Thoracic aorta (tissue), 2 donors: ENCODE results near the gene ST6GALNAC4. TPM values are rescaled to one million over a fixed set of nuclear protein-coding genes. Genes with fewer than 3 reads are reported as not detected.

Experiments
- ATAC-seq: fragments of 150-250 bp; one replicate; pipeline ENCODE4 v1.8.0; 2017; ENCODE audit warnings: low read depth; ENCODE audit not compliant: insufficient number of reproducible peaks, low FRiP score
- DNase-seq: peaks from one replicate; pipeline ENCODE4 v3.0.0-alpha.2; 2020; ENCODE audit warnings: low spot score
- H3K27ac ChIP-seq, 2 donors: fragments of 200-600 bp; sonication (generic); 1 replicate in 1 of 2; 2 replicates in 1 of 2; pipeline ENCODE4 v1.5.1; 2016; ENCODE audit warnings: mild to moderate bottlenecking in 2 of 2, moderate library complexity in 2 of 2
- H3K27me3 ChIP-seq: fragments of 200-600 bp; sonication (generic); replicated peaks from 2 replicates; pipeline ENCODE4 v1.6.0; 2016; ENCODE audit warnings: mild to moderate bottlenecking; ENCODE audit not compliant: insufficient read depth
- H3K36me3 ChIP-seq: fragments of 200-600 bp; sonication (generic); one replicate; pipeline ENCODE4 v1.5.1; 2016
- H3K4me1 ChIP-seq, 2 donors: fragments of 200-600 bp; sonication (generic); 1 replicate in 1 of 2; 2 replicates in 1 of 2; pipeline versions ENCODE4 v1.5.1 to v1.6.0; 2016; ENCODE audit warnings: low read depth in 2 of 2, mild to moderate bottlenecking in 1 of 2; ENCODE audit not compliant: control insufficient read depth in 1 of 2
- H3K4me3 ChIP-seq: fragments of 200-600 bp; sonication (generic); 2 replicates; pipeline ENCODE4 v1.5.1; 2016; ENCODE audit warnings: mild to moderate bottlenecking
- H3K9me3 ChIP-seq: fragments of 200-600 bp; sonication (generic); 2 replicates; pipeline ENCODE4 v1.5.1; 2016
- total RNA-seq, 2 donors: library from RNA; depleted of rRNA; stranded (reverse); fragments of >200 nt; gene quantifications; one replicate each; pipeline versions ENCODE4 v1.1.0 to v1.2.3, GENCODE V29; 2016
- TF ChIP-seq, protein P1 (sequence below): fragments of 200-600 bp; sonication (generic); IDR thresholded peaks from one replicate; pipeline ENCODE4 v1.5.1; 2019; ENCODE audit warnings: antibody characterized with exemption

Gene ST6GALNAC4
- total RNA-seq, 2 donors from 2014 or later = 45.0 to 61.2 TPM

DNA sequence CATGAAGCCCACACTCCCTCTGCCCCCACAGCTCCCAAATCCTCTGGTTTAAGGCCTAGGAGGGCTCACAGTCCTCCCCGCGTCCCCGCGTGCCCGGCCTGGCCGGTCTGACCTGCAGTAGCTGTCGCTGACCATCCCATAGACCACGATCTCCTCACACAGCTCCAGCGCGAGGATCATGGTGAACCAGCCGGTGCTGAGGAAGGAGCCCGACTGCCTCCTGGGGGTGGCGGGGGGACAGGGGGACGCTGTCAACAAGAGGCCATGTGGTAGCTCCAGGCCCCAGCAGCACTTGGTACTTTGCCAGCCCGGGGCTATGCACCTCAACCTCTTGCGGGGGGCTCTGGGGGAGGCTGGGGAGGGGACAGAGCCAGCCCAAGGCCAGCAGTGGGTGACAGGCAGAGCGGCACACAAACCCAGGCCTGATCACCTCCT, 7.0 kb downstream of the ST6GALNAC4 start:
- DNase-seq = no peak
- H3K4me1 ChIP-seq = peaks cover 22 to 31% of the 10 kb centered on the region in 2 donors
- no peak overlapping the region for H3K27ac ChIP-seq
- no peak for ATAC-seq
- TF ChIP-seq, protein P1, sequence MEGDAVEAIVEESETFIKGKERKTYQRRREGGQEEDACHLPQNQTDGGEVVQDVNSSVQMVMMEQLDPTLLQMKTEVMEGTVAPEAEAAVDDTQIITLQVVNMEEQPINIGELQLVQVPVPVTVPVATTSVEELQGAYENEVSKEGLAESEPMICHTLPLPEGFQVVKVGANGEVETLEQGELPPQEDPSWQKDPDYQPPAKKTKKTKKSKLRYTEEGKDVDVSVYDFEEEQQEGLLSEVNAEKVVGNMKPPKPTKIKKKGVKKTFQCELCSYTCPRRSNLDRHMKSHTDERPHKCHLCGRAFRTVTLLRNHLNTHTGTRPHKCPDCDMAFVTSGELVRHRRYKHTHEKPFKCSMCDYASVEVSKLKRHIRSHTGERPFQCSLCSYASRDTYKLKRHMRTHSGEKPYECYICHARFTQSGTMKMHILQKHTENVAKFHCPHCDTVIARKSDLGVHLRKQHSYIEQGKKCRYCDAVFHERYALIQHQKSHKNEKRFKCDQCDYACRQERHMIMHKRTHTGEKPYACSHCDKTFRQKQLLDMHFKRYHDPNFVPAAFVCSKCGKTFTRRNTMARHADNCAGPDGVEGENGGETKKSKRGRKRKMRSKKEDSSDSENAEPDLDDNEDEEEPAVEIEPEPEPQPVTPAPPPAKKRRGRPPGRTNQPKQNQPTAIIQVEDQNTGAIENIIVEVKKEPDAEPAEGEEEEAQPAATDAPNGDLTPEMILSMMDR = no peak
- peaks cover 21% of the 10 kb centered on the region for H3K36me3 ChIP-seq
- no peaks in the 10 kb centered on the region for H3K27me3 ChIP-seq
- H3K9me3 ChIP-seq = no peaks in the 10 kb centered on the region
- H3K4me3 ChIP-seq = no peak overlapping the region

DNA sequence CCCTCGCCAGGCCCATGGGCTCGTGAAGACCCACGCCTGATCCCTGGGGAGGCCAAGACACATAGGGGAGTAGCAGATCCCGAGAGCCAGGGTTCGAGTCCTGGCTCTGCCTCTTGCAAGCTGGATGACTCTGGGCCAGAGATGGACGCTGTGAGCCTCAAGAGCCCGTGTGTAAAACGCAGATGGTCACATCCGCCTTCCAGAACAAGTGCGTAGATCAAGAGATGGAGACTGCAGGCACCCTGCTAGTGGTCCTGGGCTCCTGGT, 8.2 kb downstream of the ST6GALNAC4 start:
- no peak for ATAC-seq
- TF ChIP-seq, protein P1 = no peak
- no peak overlapping the region for H3K4me3 ChIP-seq
- DNase-seq = no peak
- peaks cover 21% of the 10 kb centered on the region for H3K36me3 ChIP-seq
- H3K27ac ChIP-seq = no peak overlapping the region
- no peaks in the 10 kb centered on the region for H3K9me3 ChIP-seq
- H3K27me3 ChIP-seq = no peaks in the 10 kb centered on the region
- H3K4me1 ChIP-seq = peaks cover 34 to 38% of the 10 kb centered on the region in 2 donors

DNA sequence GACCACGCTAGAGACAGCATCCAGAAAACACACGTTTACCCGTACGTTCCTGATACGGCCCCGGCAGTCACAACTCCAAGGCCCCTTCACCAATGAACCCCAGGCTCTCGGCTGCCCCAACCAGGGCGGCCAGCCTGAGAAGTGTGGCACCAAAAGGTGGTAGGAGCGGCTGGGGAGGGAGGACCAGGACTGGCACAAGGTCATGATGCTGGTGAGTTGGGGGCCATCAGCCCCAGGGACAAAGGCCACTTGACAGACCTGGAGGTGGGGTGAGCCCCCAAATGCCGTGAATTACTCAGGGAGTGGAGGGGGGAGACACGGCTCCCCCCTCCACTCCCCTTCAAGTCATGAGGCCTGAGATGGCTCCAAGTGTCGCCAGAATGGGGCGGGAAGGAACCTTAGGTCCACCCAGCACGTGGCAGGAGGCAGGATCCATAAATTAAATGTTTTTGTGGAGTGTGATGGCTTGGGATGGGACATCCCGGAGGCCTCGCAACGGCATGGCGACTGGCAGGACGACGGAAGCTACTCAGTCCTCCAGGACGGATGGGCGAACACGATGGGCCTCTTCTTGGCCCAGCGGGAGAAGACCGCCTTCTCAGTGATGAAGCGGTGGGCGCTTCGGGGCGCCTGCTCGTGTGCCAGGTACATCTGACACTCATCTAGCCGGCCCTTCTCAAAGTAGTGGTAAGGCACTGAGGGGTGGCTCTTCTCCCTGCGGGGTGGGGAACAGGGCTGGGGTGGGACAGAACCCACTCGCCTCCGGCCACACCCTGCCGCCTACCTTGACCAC, 8.8 kb downstream of the ST6GALNAC4 start:
- TF ChIP-seq, protein P1 = no peak
- Histone ChIP-seq H3K4me3 (no peak overlapping the region), H3K36me3 (peaks cover 21% of the 10 kb centered on the region), H3K27me3 (no peaks in the 10 kb centered on the region), H3K4me1 (peaks cover 40 to 43% of the 10 kb centered on the region in 2 donors), H3K27ac (peak overlapping the region; percentile 87 to 92), H3K9me3 (no peaks in the 10 kb centered on the region)
- ATAC-seq (no peak), DNase-seq (no peak)

DNA sequence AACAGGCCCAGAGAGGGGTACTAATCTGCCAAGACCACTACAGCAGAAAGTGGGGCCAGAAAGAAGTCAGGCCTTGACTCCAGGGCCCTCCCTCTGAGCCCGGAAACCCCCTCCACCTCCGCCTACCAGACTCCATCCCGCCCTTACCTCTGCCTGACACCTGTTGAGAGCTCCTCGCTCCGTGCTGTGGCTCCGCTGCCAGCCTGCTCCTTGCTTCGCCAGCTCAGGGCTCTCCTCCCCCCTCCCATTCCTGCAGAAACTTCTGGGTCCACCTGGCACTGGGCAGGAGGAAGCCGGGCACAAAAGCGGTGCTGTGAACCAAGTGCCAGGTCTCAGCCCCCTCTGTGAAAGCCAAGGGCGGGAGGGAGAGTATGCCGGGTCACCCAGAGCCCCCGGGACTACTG, 11.1 kb downstream of the ST6GALNAC4 start:
- H3K36me3 ChIP-seq = peaks cover 12% of the 10 kb centered on the region
- peak overlapping the region; percentile 37 for H3K4me3 ChIP-seq
- peaks cover 40 to 44% of the 10 kb centered on the region in 2 donors for H3K4me1 ChIP-seq
- DNase-seq (no peak), ATAC-seq (no peak)
- TF ChIP-seq, protein P1 = no peak
- no peaks in the 10 kb centered on the region for H3K27me3 ChIP-seq
- peak overlapping the region; percentile 87 to 92 for H3K27ac ChIP-seq
- no peaks in the 10 kb centered on the region for H3K9me3 ChIP-seq

DNA sequence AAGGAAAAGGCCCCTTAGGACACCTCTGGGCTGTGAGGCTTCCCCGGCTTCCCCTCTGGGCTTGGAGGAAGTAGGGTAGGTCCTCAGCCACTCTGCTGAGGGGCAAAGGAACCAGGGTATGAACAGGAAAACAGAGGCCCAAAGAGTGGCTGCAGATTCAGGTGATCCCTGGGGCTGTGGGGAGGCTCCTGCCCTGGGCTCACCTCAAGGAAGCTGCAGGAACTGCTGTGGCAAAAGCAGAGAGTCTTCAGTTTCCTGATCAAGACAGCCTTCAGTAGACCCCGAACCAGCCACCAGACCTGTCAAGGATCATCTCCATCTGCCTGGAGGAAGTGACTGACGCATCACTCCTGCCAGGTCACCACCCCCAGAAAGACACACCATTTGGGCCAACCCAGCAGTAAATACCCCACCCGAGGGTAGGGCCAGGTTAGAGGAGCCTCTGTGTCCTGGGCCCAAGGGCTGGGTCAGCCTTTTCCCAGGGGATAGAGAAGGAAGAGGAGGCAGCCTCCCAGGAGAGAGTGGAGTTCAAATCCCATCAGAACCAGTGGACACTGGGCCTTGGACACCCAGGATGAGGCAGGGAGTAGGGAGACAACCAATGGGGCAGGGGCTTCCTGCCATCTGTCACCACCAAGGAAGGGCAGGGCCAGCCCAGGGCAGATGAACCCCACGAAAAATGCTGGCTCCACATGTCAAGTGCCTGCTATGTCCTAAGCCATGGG, 11.7 kb downstream of the ST6GALNAC4 start:
- Histone ChIP-seq H3K27me3 (no peaks in the 10 kb centered on the region), H3K36me3 (peaks cover 12% of the 10 kb centered on the region), H3K27ac (peak overlapping the region; percentile 87 to 92), H3K9me3 (no peaks in the 10 kb centered on the region), H3K4me1 (peaks cover 40 to 45% of the 10 kb centered on the region in 2 donors), H3K4me3 (peak overlapping the region; percentile 37)
- DNase-seq = no peak
- no peak for ATAC-seq
- TF ChIP-seq, protein P1 = no peak
